Keratinocyte (primary cell): ENCODE data around the gene ACSS2.

ENCODE experiments used
- EZH2 ChIP-seq: IDR thresholded peaks from one replicate; pipeline ENCODE4 v1.6.1; 2012; ENCODE audit warnings: inconsistent platforms, mild to moderate bottlenecking, low read length, moderate library complexity
- TF ChIP-seq, protein P1 (sequence below), 3 experiments: IDR thresholded peaks in 1 of 3; conservative IDR thresholded peaks in 1 of 3; optimal IDR thresholded peaks in 1 of 3; 2 replicates in 2 of 3; 3 replicates in 1 of 3; pipeline versions ENCODE3 to v1.5.1; 2011; ENCODE audit warnings: low read length in 3 of 3, mild to moderate bottlenecking in 3 of 3, moderate library complexity in 2 of 3, control low read depth in 1 of 3, inconsistent platforms in 1 of 3; ENCODE audit not compliant: insufficient read depth in 2 of 3; ENCODE audit errors: extremely low read depth in 1 of 3

DNA sequence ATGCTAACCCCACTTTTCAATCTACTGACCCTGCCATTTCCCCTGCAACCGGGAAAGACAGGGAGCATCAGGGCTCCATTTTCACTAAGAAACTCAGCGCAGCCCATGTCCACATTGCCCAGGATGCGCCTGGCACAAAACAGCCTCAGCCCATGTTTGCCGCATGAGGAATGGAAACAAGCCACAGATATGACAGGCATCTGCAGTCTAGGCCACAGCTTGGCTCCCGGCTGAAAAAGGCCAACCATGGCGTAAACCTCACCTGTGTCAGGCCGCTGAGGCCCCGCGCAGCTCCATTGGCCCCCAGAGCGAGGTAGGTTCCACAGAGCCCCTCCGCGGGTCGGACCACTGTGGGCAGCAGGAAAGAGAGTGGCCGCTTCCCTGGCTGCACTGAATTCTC lies 25.4 kb upstream of the ACSS2 start:
- TF ChIP-seq, protein P1, sequence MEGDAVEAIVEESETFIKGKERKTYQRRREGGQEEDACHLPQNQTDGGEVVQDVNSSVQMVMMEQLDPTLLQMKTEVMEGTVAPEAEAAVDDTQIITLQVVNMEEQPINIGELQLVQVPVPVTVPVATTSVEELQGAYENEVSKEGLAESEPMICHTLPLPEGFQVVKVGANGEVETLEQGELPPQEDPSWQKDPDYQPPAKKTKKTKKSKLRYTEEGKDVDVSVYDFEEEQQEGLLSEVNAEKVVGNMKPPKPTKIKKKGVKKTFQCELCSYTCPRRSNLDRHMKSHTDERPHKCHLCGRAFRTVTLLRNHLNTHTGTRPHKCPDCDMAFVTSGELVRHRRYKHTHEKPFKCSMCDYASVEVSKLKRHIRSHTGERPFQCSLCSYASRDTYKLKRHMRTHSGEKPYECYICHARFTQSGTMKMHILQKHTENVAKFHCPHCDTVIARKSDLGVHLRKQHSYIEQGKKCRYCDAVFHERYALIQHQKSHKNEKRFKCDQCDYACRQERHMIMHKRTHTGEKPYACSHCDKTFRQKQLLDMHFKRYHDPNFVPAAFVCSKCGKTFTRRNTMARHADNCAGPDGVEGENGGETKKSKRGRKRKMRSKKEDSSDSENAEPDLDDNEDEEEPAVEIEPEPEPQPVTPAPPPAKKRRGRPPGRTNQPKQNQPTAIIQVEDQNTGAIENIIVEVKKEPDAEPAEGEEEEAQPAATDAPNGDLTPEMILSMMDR (optimal IDR thresholded peaks at IDR 0.05 in 1 of 3, IDR thresholded peaks at IDR 0.05 in 1 of 3, conservative IDR thresholded peaks at IDR 0.05 in 1 of 3; ENCODE audit: extremely low read depth in 1 of 3, insufficient read depth in 2 of 3, low read length in 3 of 3), result no peak
- TF ChIP-seq EZH2, result no peak
